Measurements from ENCODE around the gene S100A16. TPM values are rescaled to one million over a fixed set of nuclear protein-coding genes. Genes with fewer than 3 reads are reported as not detected.

Gene S100A16
- total RNA-seq, 4 donors from 2014 or later: 33.2 to 67.9 (median 48.2) TPM

- peak overlapping the region; percentile 87 to 97 (median 92) for H3K27ac ChIP-seq (replicated peaks in 1 of 4)
- no peak for DNase-seq (ENCODE audit: extremely low spot score)
- TF ChIP-seq POLR2AphosphoS5 (IDR thresholded peaks at IDR 0.05): no peak
- no peak for TF ChIP-seq POLR2A (IDR thresholded peaks at IDR 0.05; ENCODE audit: low read depth)
- no peak for TF ChIP-seq CTCF (IDR thresholded peaks at IDR 0.05)
- no peak for TF ChIP-seq EP300 (IDR thresholded peaks at IDR 0.05)
- H3K4me3 ChIP-seq: peak overlapping the region; percentile 66 to 81 (median 70)
- H3K4me1 ChIP-seq: peaks cover 10 to 19% (median 13%) of the 10 kb centered on the region in 4 donors
- peaks cover 23 to 44% (median 38%) of the 10 kb centered on the region in 4 donors for H3K36me3 ChIP-seq
- no peaks in the 10 kb centered on the region for H3K9me3 ChIP-seq
- no peaks in the 10 kb centered on the region for H3K27me3 ChIP-seq
- 32% methylated on average over 8 of the region's 8 CpGs for WGBS
- intact Hi-C loops (cut with DNase I): loop anchor here (10.0 kb wide), 1 partner anchor 84 kb away; no protein-coding TSS in a partner anchor
Observed at GRCh38 chr1:153659175-153659534, 46.2 kb upstream of the S100A16 start.

GRCh38 chr1:153658400-153659174 lies 45.6 kb upstream of the S100A16 start, which contains the start of gene SNAPIN:
Gene SNAPIN (plus strand): TSS chr1:153658703. CDS start chr1:153658744, 41 bp downstream.
- 4% methylated on average over 29 of the region's 53 CpGs for WGBS
- Histone ChIP-seq H3K36me3 (peaks cover 23 to 39% (median 33%) of the 10 kb centered on the region in 4 donors), H3K27ac (replicated peaks in 1 of 4) (peak within 1 kb of the TSS; percentile 87 to 97 (median 92)), H3K27me3 (no peaks in the 10 kb centered on the region), H3K9me3 (no peaks in the 10 kb centered on the region), H3K4me3 (peak within 1 kb of the TSS; percentile 66 to 81 (median 70)), H3K4me1 (peaks cover 10 to 19% (median 13%) of the 10 kb centered on the region in 4 donors)
- TF ChIP-seq POLR2A (IDR thresholded peaks at IDR 0.05; ENCODE audit: low read depth): no peak
- no peak for TF ChIP-seq EP300 (IDR thresholded peaks at IDR 0.05)
- TF ChIP-seq POLR2AphosphoS5 (IDR thresholded peaks at IDR 0.05): peak; percentile 86 to 88
- TF ChIP-seq CTCF (IDR thresholded peaks at IDR 0.05): peak; percentile 5 to 39 (median 8)
- peak; percentile 98 for DNase-seq (ENCODE audit: extremely low spot score)
- intact Hi-C loops (cut with DNase I): loop anchor here (10.0 kb wide), 1 partner anchor 84 kb away; no protein-coding TSS in a partner anchor

DNA sequence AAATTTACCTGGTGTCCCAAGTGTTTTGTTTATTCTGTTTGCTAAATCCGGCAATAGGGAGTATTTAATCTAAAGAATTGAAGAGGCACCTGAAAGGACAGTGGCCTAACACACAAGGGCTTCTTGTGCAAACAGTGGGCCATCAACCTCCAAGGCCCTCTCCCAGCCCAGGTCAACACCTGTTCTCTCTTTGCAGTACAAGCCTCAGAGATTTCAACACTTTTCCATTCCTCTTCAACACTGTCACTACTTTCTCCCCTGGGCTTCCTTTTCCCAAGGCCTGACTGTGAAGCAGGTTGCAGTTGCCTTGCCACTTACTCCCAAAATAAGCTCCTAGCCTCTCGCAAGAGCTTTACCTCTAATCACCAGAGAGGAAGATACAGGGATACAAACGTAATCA lies 42.4 kb upstream of the S100A16 start:
- intact Hi-C loops (cut with DNase I): loop anchor here (10.0 kb wide), 1 partner anchor 81 kb away; no protein-coding TSS in a partner anchor
- H3K4me1 ChIP-seq: peaks cover 14 to 19% (median 15%) of the 10 kb centered on the region in 4 donors
- no peaks in the 10 kb centered on the region for H3K9me3 ChIP-seq
- peaks cover 0 to 6% (median 3%) of the 10 kb centered on the region in 4 donors for H3K36me3 ChIP-seq
- no peaks in the 10 kb centered on the region for H3K27me3 ChIP-seq
- TF ChIP-seq CTCF (IDR thresholded peaks at IDR 0.05) (no peak), EP300 (IDR thresholded peaks at IDR 0.05) (no peak), POLR2AphosphoS5 (IDR thresholded peaks at IDR 0.05) (no peak), POLR2A (IDR thresholded peaks at IDR 0.05; ENCODE audit: low read depth) (no peak)
- no peak overlapping the region for H3K27ac ChIP-seq (replicated peaks in 1 of 4)
- DNase-seq (ENCODE audit: extremely low spot score): no peak
- 98% methylated on average over 3 of the region's 3 CpGs for WGBS
- no peak overlapping the region for H3K4me3 ChIP-seq

DNA sequence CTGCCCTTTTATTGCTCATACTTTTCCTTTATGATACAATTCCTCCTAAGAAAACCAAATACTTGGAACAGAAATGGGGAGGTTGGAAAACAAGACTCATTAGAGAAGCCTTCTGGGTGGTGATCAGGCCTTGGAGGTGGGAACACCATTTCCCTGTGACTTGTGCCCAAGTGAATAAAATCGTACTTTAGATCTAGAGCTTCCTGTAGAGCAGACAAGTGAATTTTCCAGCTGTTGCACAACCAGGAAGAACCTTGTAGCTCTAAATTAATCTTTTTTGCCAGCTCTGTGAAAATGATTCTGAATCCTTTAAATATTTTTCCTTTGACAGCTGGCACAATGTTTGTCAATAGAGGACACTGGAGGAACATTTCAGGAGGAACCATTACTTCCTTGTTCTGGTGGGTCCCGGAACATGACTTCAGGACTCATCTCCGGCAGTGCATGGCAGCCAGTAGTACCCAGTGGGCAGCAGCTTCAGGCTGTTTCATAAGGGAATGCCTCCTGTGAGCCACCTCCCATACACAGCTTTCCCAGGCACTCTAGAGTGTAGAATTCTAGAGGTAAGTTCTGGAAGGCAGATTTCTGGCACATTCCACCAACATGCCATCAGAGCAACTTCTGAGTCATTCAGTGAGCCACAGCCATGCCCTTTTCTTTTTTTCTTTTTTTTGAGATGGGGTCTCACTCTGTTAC lies 40.0 kb upstream of the S100A16 start:
- H3K4me3 ChIP-seq: no peak overlapping the region
- H3K27ac ChIP-seq (replicated peaks in 1 of 4): peak overlapping the region in 3 of 4 donors; percentile 8 to 46 (median 39)
- H3K4me1 ChIP-seq: peaks cover 0 to 16% (median 3%) of the 10 kb centered on the region in 4 donors
- TF ChIP-seq EP300 (IDR thresholded peaks at IDR 0.05): no peak
- no peak for TF ChIP-seq POLR2A (IDR thresholded peaks at IDR 0.05; ENCODE audit: low read depth)
- no peak for TF ChIP-seq CTCF (IDR thresholded peaks at IDR 0.05)
- TF ChIP-seq POLR2AphosphoS5 (IDR thresholded peaks at IDR 0.05): no peak
- no peaks in the 10 kb centered on the region for H3K9me3 ChIP-seq
- no peaks in the 10 kb centered on the region for H3K27me3 ChIP-seq
- 55% methylated on average over 3 of the region's 3 CpGs for WGBS
- intact Hi-C loops (cut with DNase I): loop anchor here (10.0 kb wide), 1 partner anchor 78 kb away; no protein-coding TSS in a partner anchor
- no peaks in the 10 kb centered on the region for H3K36me3 ChIP-seq
- DNase-seq (ENCODE audit: extremely low spot score): no peak
